Vagina (tissue), 2 donors: Measurements from ENCODE around the gene SLC8A2. TPM values are rescaled to one million over a fixed set of nuclear protein-coding genes. Genes with fewer than 3 reads are reported as not detected.

Experiments
- DNase-seq, 2 donors: peaks; one replicate each; pipeline ENCODE4 v3.0.0-alpha.2; 2017; ENCODE audit errors: extremely low spot score in 2 of 2
- H3K27ac ChIP-seq: fragments of 200-600 bp; sonication (generic); one replicate; pipeline ENCODE4 v1.5.1; 2019
- H3K27me3 ChIP-seq: fragments of 200-600 bp; sonication (generic); one replicate; pipeline ENCODE4 v1.5.1; 2019
- H3K36me3 ChIP-seq, 2 donors: fragments of 200-600 bp; sonication (generic); one replicate each; pipeline ENCODE4 v1.5.1; 2017 to 2019
- H3K4me1 ChIP-seq: fragments of 200-600 bp; sonication (generic); one replicate; pipeline ENCODE4 v1.5.1; 2019
- H3K4me3 ChIP-seq, 2 donors: fragments of 200-600 bp; sonication (generic); 1 replicate in 1 of 2; 2 replicates in 1 of 2; pipeline ENCODE4 v1.5.1; 2016 to 2019
- H3K9me3 ChIP-seq: fragments of 200-600 bp; sonication (generic); one replicate; pipeline ENCODE4 v1.5.1; 2019
- CTCF ChIP-seq, 3 experiments: fragments of 450-650 bp in 2 of 3; fragments of 200-600 bp in 1 of 3; sonication (generic) in 1 of 3; IDR thresholded peaks; one replicate each; pipeline ENCODE4 v1.5.1; 2017 to 2019; ENCODE audit warnings: antibody characterized with exemption in 3 of 3, mild to moderate bottlenecking in 2 of 3, moderate library complexity in 2 of 3
- POLR2A ChIP-seq, 2 donors: fragments of 450-650 bp; IDR thresholded peaks; one replicate each; pipeline ENCODE4 v1.6.1; 2017; ENCODE audit warnings: antibody characterized with exemption in 2 of 2, mild to moderate bottlenecking in 2 of 2, moderate library complexity in 2 of 2
- POLR2AphosphoS5 ChIP-seq, 2 donors: sonication (generic); formaldehyde crosslinking; IDR thresholded peaks; one replicate each; pipeline ENCODE4 v1.9.0; 2017; ENCODE audit warnings: antibody characterized with exemption in 2 of 2, mild to moderate bottlenecking in 2 of 2, low read depth in 1 of 2; ENCODE audit not compliant: insufficient read depth in 1 of 2
- intact Hi-C: fragments of 100-400 bp; cut with DNase I; formaldehyde crosslinking; loops from one replicate; pipeline ENCODE4 v1.15.1; 2023
- total RNA-seq: library from RNA; depleted of rRNA; stranded (reverse); fragments of >200 nt; gene quantifications from one replicate; pipeline ENCODE4 v1.2.3, GENCODE V29; 2016

Gene SLC8A2
- total RNA-seq, 1 donor from 2014 or later = 0.49 TPM

- Histone ChIP-seq H3K27ac (no peak overlapping the region), H3K36me3 (no peaks in the 10 kb centered on the region), H3K27me3 (peaks cover 11% of the 10 kb centered on the region), H3K9me3 (no peaks in the 10 kb centered on the region), H3K4me1 (peaks cover 26% of the 10 kb centered on the region), H3K4me3 (peak overlapping the region in 1 of 2 donors; percentile 25)
- intact Hi-C loops = loop anchor here (10.0 kb wide), 1 partner anchor 227 kb away; no protein-coding TSS in a partner anchor
- DNase-seq = no peak
- TF ChIP-seq CTCF (IDR thresholded peaks at IDR 0.05) (no peak), POLR2AphosphoS5 (IDR thresholded peaks at IDR 0.05; ENCODE audit: insufficient read depth in 1 of 2, low read depth in 1 of 2) (no peak), POLR2A (IDR thresholded peaks at IDR 0.05) (no peak)
These were observed 24.0 kb downstream of the SLC8A2 start for GRCh38 chr19:47447470-47448359.

- intact Hi-C loops = loop anchor here (10.0 kb wide), 1 partner anchor 228 kb away; no protein-coding TSS in a partner anchor
- Histone ChIP-seq H3K36me3 (no peaks in the 10 kb centered on the region), H3K4me3 (no peak overlapping the region), H3K4me1 (peaks cover 26% of the 10 kb centered on the region), H3K27me3 (peaks cover 11% of the 10 kb centered on the region), H3K9me3 (no peaks in the 10 kb centered on the region), H3K27ac (no peak overlapping the region)
- TF ChIP-seq CTCF (IDR thresholded peaks at IDR 0.05) (no peak), POLR2AphosphoS5 (IDR thresholded peaks at IDR 0.05; ENCODE audit: insufficient read depth in 1 of 2, low read depth in 1 of 2) (no peak), POLR2A (IDR thresholded peaks at IDR 0.05) (no peak)
- DNase-seq = no peak
These were observed 24.9 kb downstream of the SLC8A2 start for GRCh38 chr19:47446534-47447469.

GRCh38 chr19:47445937-47446402 lies 25.7 kb downstream of the SLC8A2 start:
- no peak for DNase-seq
- H3K9me3 ChIP-seq = no peaks in the 10 kb centered on the region
- TF ChIP-seq CTCF (IDR thresholded peaks at IDR 0.05) (no peak), POLR2AphosphoS5 (IDR thresholded peaks at IDR 0.05; ENCODE audit: insufficient read depth in 1 of 2, low read depth in 1 of 2) (no peak), POLR2A (IDR thresholded peaks at IDR 0.05) (no peak)

GRCh38 chr19:47445527-47445926 lies 26.2 kb downstream of the SLC8A2 start:
- no peaks in the 10 kb centered on the region for H3K36me3 ChIP-seq
- H3K27ac ChIP-seq = no peak overlapping the region
- peaks cover 11% of the 10 kb centered on the region for H3K27me3 ChIP-seq
- no peak overlapping the region for H3K4me3 ChIP-seq
- no peaks in the 10 kb centered on the region for H3K9me3 ChIP-seq
- no peak for DNase-seq
- intact Hi-C loops = loop anchor here (10.0 kb wide), 1 partner anchor 229 kb away; no protein-coding TSS in a partner anchor
- H3K4me1 ChIP-seq = peaks cover 26% of the 10 kb centered on the region
- TF ChIP-seq POLR2AphosphoS5 (IDR thresholded peaks at IDR 0.05; ENCODE audit: insufficient read depth in 1 of 2, low read depth in 1 of 2) (no peak), CTCF (IDR thresholded peaks at IDR 0.05) (no peak), POLR2A (IDR thresholded peaks at IDR 0.05) (no peak)

More at GRCh38 chr19:47445937-47446402, 25.7 kb downstream of the SLC8A2 start:
- H3K27ac ChIP-seq = no peak overlapping the region
- H3K4me3 ChIP-seq = no peak overlapping the region
- H3K27me3 ChIP-seq = peaks cover 11% of the 10 kb centered on the region
- peaks cover 26% of the 10 kb centered on the region for H3K4me1 ChIP-seq
- H3K36me3 ChIP-seq = no peaks in the 10 kb centered on the region
- intact Hi-C loops = loop anchor here (10.0 kb wide), 1 partner anchor 229 kb away; no protein-coding TSS in a partner anchor
